Activated CD8-positive, alpha-beta memory T cell treated with anti-CD3 and anti-CD28 coated beads, Interleukin-2, amount 50 U/mL, for 24 hours (primary cell): ENCODE results near the gene THRB.

ENCODE experiments used
- DNase-seq: peaks from one replicate; pipeline ENCODE4 v3.0.0-alpha.2; 2020; ENCODE audit errors: extremely low read depth

The THRB gene

GRCh38 chr3:24306518-24306917 lies 188.1 kb downstream of the THRB start:
- no peak for DNase-seq

- no peak for DNase-seq
Measured at GRCh38 chr3:24305795-24306467, 188.7 kb downstream of the THRB start.

- no peak for DNase-seq
Measured at GRCh38 chr3:24303057-24303754, 191.4 kb downstream of the THRB start.

GRCh38 chr3:24302396-24302795 lies 192.3 kb downstream of the THRB start:
- DNase-seq, result no peak

DNA sequence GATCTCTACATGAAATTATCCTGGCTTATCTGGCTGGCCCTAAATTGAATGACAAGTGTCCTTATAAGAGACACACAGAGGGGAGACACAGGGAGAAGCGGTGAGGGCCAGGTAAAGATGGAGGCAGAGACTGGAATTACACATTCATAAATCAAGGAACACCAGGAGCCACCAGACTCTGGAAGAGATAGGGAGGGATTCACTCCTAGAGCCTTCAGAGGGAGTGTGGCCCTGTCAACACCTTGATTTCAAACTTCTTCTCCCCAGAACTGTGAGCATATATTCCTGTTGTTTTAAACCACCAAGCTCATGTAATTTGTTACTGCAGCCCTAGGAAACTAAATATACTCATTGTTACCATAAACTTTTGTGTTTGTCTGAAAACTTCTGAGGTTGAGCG lies 193.7 kb downstream of the THRB start:
- DNase-seq, result no peak

GRCh38 chr3:24299806-24300626 lies 194.6 kb downstream of the THRB start:
- no peak for DNase-seq

DNA sequence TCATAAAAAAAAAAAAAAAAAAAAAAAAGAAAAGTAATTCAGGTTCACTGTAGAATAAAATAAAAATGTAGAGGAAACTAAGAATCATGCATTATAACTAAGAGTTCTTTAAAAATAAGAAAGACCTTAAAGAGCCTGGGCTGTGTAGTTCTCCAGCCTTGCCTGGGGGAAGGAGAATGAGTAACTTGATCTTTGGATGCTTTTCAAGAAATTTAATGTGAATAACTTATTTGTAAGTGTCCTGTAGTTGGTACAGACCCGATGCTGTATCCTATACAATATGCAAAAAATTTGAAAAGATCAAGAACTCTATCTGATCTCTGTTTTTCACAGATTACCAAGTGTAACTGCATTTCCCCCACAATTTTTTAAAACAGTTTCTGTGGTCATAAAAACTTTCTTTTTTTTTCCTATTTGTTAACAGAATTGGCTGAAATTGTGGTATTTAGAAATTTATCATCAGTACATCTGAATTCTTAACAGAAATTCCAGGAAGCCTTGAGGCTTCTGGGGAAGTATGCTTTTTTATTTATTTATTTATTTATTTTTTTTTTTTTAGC lies 195.3 kb downstream of the THRB start:
- DNase-seq, result no peak

DNA sequence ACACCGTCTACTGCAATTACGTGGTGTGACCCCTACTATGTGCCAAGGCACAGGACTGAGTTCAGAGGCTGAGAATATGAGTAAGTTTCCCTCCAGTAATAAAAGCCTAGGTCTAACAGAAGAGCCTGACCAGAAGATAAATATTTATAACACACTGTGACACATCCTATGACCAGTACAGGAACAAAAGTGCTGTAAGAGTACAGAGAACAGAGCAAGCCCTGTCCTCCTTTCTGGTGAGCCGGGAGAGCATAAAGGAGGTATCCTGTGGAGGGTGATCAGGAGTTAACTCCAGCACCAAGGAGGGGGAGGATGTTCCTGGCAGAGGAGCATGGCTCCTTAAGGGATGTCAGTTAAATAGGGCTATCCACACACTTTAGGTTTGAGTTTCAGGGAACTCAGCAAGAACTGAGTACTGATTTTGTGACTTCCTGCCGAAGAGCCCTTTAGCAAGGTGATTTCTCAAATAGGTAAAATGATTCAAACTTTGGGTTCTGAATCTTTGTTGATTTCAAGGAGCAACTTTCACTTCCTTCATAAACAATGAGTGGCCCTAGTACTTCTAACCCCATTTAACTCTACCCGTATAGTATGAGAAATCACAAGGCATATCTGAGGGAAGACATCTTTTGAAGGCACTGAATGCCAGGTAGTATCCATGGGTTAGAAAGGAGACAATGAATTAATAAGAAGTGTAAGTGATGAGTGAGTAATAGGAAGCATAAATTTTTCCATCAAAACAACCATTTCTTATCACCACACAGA lies 198.0 kb downstream of the THRB start:
- no peak for DNase-seq

GRCh38 chr3:24294150-24294549 lies 200.5 kb downstream of the THRB start:
- DNase-seq, result no peak

GRCh38 chr3:24291646-24292045 lies 203.0 kb downstream of the THRB start:
- no peak for DNase-seq

- no peak for DNase-seq
Measured at GRCh38 chr3:24290596-24290995, 204.1 kb downstream of the THRB start.

DNA sequence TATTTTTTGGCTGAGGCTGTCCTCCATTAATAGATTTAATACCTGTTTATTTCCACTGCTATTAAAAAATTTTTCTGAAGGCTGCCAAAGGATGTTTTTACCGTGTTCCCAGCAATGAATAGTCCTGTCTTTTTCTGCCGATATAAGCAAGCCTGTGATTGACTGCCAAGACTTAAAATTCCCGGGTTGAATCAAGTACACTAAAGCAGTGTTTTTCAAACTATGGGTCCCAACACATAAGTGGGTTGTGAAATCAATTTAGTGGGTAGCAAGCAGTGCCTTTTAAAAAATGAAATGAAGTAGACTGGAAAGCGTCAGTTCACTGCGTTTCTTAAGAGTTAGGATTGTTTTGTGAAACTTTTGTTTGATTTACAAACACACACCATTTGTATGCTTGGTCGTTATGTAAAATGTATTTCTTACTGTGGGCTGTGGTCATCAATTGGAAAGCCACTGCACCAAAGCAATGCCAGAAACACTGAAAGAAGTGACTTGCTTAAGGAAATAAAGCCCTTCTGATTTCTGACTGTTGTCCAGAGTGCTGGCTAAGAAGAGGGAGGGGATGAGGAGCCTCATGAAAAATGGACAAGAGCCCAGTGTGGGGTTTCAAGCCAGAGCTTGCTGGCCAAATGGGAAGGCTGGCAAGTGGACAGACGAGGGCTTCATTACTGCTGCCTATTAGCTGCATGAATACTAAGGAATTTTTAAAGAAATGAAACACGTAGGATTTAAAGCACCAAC lies 206.0 kb downstream of the THRB start:
- no peak for DNase-seq

- DNase-seq, result no peak
Measured at GRCh38 chr3:24287755-24288450, 206.7 kb downstream of the THRB start.

DNA sequence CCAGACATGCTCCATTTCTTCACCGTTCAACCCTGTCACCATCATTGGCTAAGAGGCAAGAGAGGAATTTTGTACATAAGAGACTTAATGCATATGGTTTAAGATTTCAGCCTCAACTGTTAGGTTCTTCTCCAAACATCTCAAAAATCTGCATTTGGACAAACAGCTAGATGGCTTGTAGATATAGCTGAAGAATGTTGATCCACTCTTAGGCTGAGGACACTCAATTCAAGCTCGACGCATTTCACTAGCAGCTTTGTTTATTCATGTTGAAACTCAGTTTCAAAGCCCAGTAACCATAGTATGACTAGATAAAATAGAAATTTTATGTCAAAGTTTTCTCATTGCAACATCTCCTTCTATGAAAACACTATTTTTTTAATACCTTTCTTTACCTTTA lies 208.2 kb downstream of the THRB start:
- DNase-seq, result no peak

GRCh38 chr3:24278543-24278942 lies 216.1 kb downstream of the THRB start:
- no peak for DNase-seq

DNA sequence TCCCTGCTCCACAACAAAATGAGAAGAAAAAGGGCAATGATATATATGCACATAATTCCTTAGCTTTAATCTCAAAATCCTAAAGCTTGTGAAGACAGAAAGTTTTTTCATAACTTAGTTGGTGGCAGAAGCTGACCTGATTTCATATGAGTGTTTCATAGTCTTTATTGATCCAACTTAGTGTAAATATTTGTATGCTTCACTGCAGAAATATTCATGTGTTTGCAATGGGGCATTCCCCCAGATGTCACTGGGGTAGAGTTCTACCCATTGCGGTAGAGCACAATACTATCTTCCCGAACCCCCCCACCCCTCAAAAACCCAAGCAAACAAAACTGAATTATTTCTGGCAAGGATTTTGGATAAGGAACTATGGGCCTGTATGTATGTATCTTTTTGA lies 221.2 kb downstream of the THRB start:
- no peak for DNase-seq

DNA sequence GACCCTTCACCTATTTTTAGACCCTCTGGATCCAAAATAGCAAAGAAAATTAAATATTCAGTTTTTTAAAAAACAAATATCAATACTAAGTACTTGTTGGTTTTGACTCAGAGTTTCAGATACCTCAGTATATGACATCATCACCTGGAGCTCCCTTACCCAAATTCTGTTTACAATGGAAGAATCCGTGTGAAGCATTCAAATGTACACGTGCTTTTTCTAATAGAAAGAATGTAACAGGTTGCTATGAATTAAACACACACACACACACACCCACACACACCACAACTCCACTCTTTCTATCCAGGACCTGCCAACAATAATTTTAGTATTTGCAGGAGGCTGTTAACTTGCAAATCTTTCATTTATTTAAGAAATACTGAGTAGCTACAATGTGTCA lies 221.8 kb downstream of the THRB start:
- no peak for DNase-seq

- DNase-seq, result no peak
Measured at GRCh38 chr3:24272408-24272807, 222.2 kb downstream of the THRB start.

DNA sequence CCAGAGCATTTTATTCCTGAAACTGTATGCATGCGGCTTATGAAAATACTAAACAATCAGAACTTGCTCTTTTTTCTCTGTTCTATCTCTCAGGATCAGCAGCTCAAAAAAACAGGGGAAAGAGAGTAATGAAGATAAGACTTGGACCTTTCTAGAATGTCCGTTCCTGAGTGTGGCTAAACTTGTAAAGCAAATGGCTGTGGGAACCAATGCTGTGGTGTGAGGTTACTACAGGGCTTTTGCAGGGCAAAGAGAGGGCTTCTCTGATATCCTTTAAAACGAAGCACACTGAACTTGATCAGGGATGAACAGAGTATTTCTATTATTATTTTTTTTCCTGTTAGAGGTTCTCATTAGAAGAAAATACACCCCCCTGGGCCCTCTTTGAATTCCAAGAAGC lies 223.4 kb downstream of the THRB start:
- no peak for DNase-seq

DNA sequence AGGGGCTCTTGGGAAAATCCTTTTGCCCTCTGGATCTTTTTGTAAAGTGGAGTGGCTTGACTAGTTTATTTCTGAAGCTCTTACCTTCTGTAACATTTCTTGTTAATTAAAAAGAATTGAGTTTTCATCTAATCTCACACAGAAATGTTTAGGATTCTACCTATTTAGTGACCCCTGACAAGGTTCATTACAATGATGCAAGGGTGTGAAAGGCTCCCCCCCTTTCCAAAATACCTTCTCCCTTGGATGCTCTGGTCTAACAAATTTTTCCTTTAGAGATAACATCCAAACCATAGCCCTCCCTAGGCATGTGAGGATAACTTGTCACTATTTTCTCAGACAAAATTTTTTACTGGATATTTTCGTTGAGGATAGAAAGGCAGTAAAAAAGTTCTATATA lies 223.9 kb downstream of the THRB start:
- no peak for DNase-seq
